ENCODE results near the gene CKS2.
A peak's percentile ranks its signal among the peaks of the same experiment; 100 is the strongest.

CKS2 gene

GRCh38 chr9:89358985-89359384 is 48.0 kb downstream of the CKS2 start:
- no peak overlapping the region for H3K18ac ChIP-seq (ENCODE audit: low read depth in 1 of 2, low read length in 2 of 2)
- H4K8ac ChIP-seq (ENCODE audit: low read length) = no peak overlapping the region
- H3K79me1 ChIP-seq (replicated peaks; ENCODE audit: low read length, poor library complexity, severe bottlenecking) = peaks cover 23% of the 10 kb centered on the region
- no peak overlapping the region for H2BK120ac ChIP-seq (ENCODE audit: low read depth, low read length)
- H2BK15ac ChIP-seq (ENCODE audit: low read depth, poor library complexity, severe bottlenecking) = no peak overlapping the region
- no peak overlapping the region for H3K4me2 ChIP-seq (ENCODE audit: low read length, poor library complexity, severe bottlenecking)
- no peak overlapping the region for H2BK12ac ChIP-seq (ENCODE audit: low read length in 2 of 2)
- H3K4me3 ChIP-seq (ENCODE audit: insufficient read depth in 1 of 2, low read depth in 1 of 2, low read length in 2 of 2) = no peak overlapping the region
- H3K27ac ChIP-seq (ENCODE audit: low read length, poor library complexity, severe bottlenecking) = no peak overlapping the region
- peaks cover 73 to 87% of the 10 kb centered on the region in 2 experiments for H3K36me3 ChIP-seq (ENCODE audit: control insufficient read depth in 1 of 2, insufficient read depth in 2 of 2, low read depth in 1 of 2, low read length in 2 of 2)
- H3K23ac ChIP-seq (ENCODE audit: low read length in 2 of 2) = no peak overlapping the region
- WGBS = 97% methylated on average over 4 of the region's 4 CpGs
- H3K4ac ChIP-seq (ENCODE audit: low read depth in 1 of 2, low read length in 2 of 2) = no peak overlapping the region
- H3K14ac ChIP-seq (ENCODE audit: low read length in 2 of 2) = no peak overlapping the region
- H3K27me3 ChIP-seq (ENCODE audit: control insufficient read depth in 1 of 2, insufficient read depth in 1 of 2, low read length in 2 of 2) = no peaks in the 10 kb centered on the region
- H2AK5ac ChIP-seq (ENCODE audit: low read length, severe bottlenecking) = no peak overlapping the region
- no peaks in the 10 kb centered on the region for H3K9me3 ChIP-seq (ENCODE audit: control insufficient read depth, low read length)
- H4K91ac ChIP-seq (ENCODE audit: low read length) = no peak overlapping the region
- H3K9ac ChIP-seq (ENCODE audit: low read length) = no peak overlapping the region
- peaks cover 1% of the 10 kb centered on the region for H3K4me1 ChIP-seq (ENCODE audit: control insufficient read depth, insufficient read depth, low read depth, low read length)
- no peak overlapping the region for H2BK5ac ChIP-seq (ENCODE audit: low read depth, low read length, poor library complexity, severe bottlenecking)
- DNase-seq = no peak
- H2AFZ ChIP-seq (ENCODE audit: low read depth, low read length) = no peak overlapping the region

- peaks cover 1% of the 10 kb centered on the region for H3K4me1 ChIP-seq (ENCODE audit: control insufficient read depth, insufficient read depth, low read depth, low read length)
- no peak overlapping the region for H2BK120ac ChIP-seq (ENCODE audit: low read depth, low read length)
Measured at GRCh38 chr9:89359751-89360261, 48.8 kb downstream of the CKS2 start.

GRCh38 chr9:89360465-89360864 is 49.5 kb downstream of the CKS2 start:
- H2AK5ac ChIP-seq (ENCODE audit: low read length, severe bottlenecking) = no peak overlapping the region
- H2BK120ac ChIP-seq (ENCODE audit: low read depth, low read length) = no peak overlapping the region
- H3K27ac ChIP-seq (ENCODE audit: low read length, poor library complexity, severe bottlenecking) = no peak overlapping the region
- no peak overlapping the region for H2BK12ac ChIP-seq (ENCODE audit: low read length in 2 of 2)
- H3K36me3 ChIP-seq (ENCODE audit: control insufficient read depth in 1 of 2, insufficient read depth in 2 of 2, low read depth in 1 of 2, low read length in 2 of 2) = peaks cover 72 to 75% of the 10 kb centered on the region in 2 experiments
- peaks cover 1% of the 10 kb centered on the region for H3K4me1 ChIP-seq (ENCODE audit: control insufficient read depth, insufficient read depth, low read depth, low read length)
- H3K18ac ChIP-seq (ENCODE audit: low read depth in 1 of 2, low read length in 2 of 2) = no peak overlapping the region
- no peak overlapping the region for H2BK15ac ChIP-seq (ENCODE audit: low read depth, poor library complexity, severe bottlenecking)
- no peaks in the 10 kb centered on the region for H3K27me3 ChIP-seq (ENCODE audit: control insufficient read depth in 1 of 2, insufficient read depth in 1 of 2, low read length in 2 of 2)
- H3K4ac ChIP-seq (ENCODE audit: low read depth in 1 of 2, low read length in 2 of 2) = no peak overlapping the region
- no peak overlapping the region for H3K23ac ChIP-seq (ENCODE audit: low read length in 2 of 2)
- no peak overlapping the region for H3K14ac ChIP-seq (ENCODE audit: low read length in 2 of 2)
- H2AFZ ChIP-seq (ENCODE audit: low read depth, low read length) = no peak overlapping the region
- peak overlapping the region; percentile 13 for H3K9ac ChIP-seq (ENCODE audit: low read length)
- no peak overlapping the region for H3K4me2 ChIP-seq (ENCODE audit: low read length, poor library complexity, severe bottlenecking)
- H4K8ac ChIP-seq (ENCODE audit: low read length) = no peak overlapping the region
- no peak overlapping the region for H2BK5ac ChIP-seq (ENCODE audit: low read depth, low read length, poor library complexity, severe bottlenecking)
- H3K4me3 ChIP-seq (ENCODE audit: insufficient read depth in 1 of 2, low read depth in 1 of 2, low read length in 2 of 2) = no peak overlapping the region
- no peak for DNase-seq
- peaks cover 11% of the 10 kb centered on the region for H3K79me1 ChIP-seq (replicated peaks; ENCODE audit: low read length, poor library complexity, severe bottlenecking)
- 92% methylated on average over 3 of the region's 3 CpGs for WGBS
- no peaks in the 10 kb centered on the region for H3K9me3 ChIP-seq (ENCODE audit: control insufficient read depth, low read length)
- H4K91ac ChIP-seq (ENCODE audit: low read length) = no peak overlapping the region

More at GRCh38 chr9:89359751-89360261, 48.8 kb downstream of the CKS2 start:
- no peak overlapping the region for H2BK12ac ChIP-seq (ENCODE audit: low read length in 2 of 2)
- no peak overlapping the region for H3K18ac ChIP-seq (ENCODE audit: low read depth in 1 of 2, low read length in 2 of 2)
- no peak overlapping the region for H3K4ac ChIP-seq (ENCODE audit: low read depth in 1 of 2, low read length in 2 of 2)
- no peak overlapping the region for H3K14ac ChIP-seq (ENCODE audit: low read length in 2 of 2)
- no peak overlapping the region for H3K4me3 ChIP-seq (ENCODE audit: insufficient read depth in 1 of 2, low read depth in 1 of 2, low read length in 2 of 2)
- H3K23ac ChIP-seq (ENCODE audit: low read length in 2 of 2) = no peak overlapping the region
- peaks cover 71 to 78% of the 10 kb centered on the region in 2 experiments for H3K36me3 ChIP-seq (ENCODE audit: control insufficient read depth in 1 of 2, insufficient read depth in 2 of 2, low read depth in 1 of 2, low read length in 2 of 2)
- H2BK15ac ChIP-seq (ENCODE audit: low read depth, poor library complexity, severe bottlenecking) = no peak overlapping the region
- no peak for DNase-seq
- no peak overlapping the region for H2AK5ac ChIP-seq (ENCODE audit: low read length, severe bottlenecking)
- no peak overlapping the region for H3K4me2 ChIP-seq (ENCODE audit: low read length, poor library complexity, severe bottlenecking)
- H4K8ac ChIP-seq (ENCODE audit: low read length) = no peak overlapping the region
- H3K27me3 ChIP-seq (ENCODE audit: control insufficient read depth in 1 of 2, insufficient read depth in 1 of 2, low read length in 2 of 2) = no peaks in the 10 kb centered on the region
- H2AFZ ChIP-seq (ENCODE audit: low read depth, low read length) = no peak overlapping the region
- H2BK5ac ChIP-seq (ENCODE audit: low read depth, low read length, poor library complexity, severe bottlenecking) = no peak overlapping the region
- no peak overlapping the region for H4K91ac ChIP-seq (ENCODE audit: low read length)
- H3K27ac ChIP-seq (ENCODE audit: low read length, poor library complexity, severe bottlenecking) = no peak overlapping the region
- no peaks in the 10 kb centered on the region for H3K9me3 ChIP-seq (ENCODE audit: control insufficient read depth, low read length)
- H3K79me1 ChIP-seq (replicated peaks; ENCODE audit: low read length, poor library complexity, severe bottlenecking) = peaks cover 15% of the 10 kb centered on the region
- 89% methylated on average over 7 of the region's 8 CpGs for WGBS
- H3K9ac ChIP-seq (ENCODE audit: low read length) = peak overlapping the region; percentile 44

GRCh38 chr9:89361031-89361430 is 50.0 kb downstream of the CKS2 start:
- H3K4me1 ChIP-seq (ENCODE audit: control insufficient read depth, insufficient read depth, low read depth, low read length) = peaks cover 1% of the 10 kb centered on the region
- no peak overlapping the region for H3K4ac ChIP-seq (ENCODE audit: low read depth in 1 of 2, low read length in 2 of 2)
- DNase-seq = no peak
- no peak overlapping the region for H2AFZ ChIP-seq (ENCODE audit: low read depth, low read length)
- H2BK5ac ChIP-seq (ENCODE audit: low read depth, low read length, poor library complexity, severe bottlenecking) = no peak overlapping the region
- H3K14ac ChIP-seq (ENCODE audit: low read length in 2 of 2) = no peak overlapping the region
- H3K23ac ChIP-seq (ENCODE audit: low read length in 2 of 2) = no peak overlapping the region
- no peak overlapping the region for H3K18ac ChIP-seq (ENCODE audit: low read depth in 1 of 2, low read length in 2 of 2)
- H3K4me2 ChIP-seq (ENCODE audit: low read length, poor library complexity, severe bottlenecking) = no peak overlapping the region
- no peaks in the 10 kb centered on the region for H3K27me3 ChIP-seq (ENCODE audit: control insufficient read depth in 1 of 2, insufficient read depth in 1 of 2, low read length in 2 of 2)
- 92% methylated on average over 6 of the region's 6 CpGs for WGBS
- H3K4me3 ChIP-seq (ENCODE audit: insufficient read depth in 1 of 2, low read depth in 1 of 2, low read length in 2 of 2) = no peak overlapping the region
- H3K9me3 ChIP-seq (ENCODE audit: control insufficient read depth, low read length) = no peaks in the 10 kb centered on the region
- H3K27ac ChIP-seq (ENCODE audit: low read length, poor library complexity, severe bottlenecking) = no peak overlapping the region
- H3K36me3 ChIP-seq (ENCODE audit: control insufficient read depth in 1 of 2, insufficient read depth in 2 of 2, low read depth in 1 of 2, low read length in 2 of 2) = peaks cover 66 to 73% of the 10 kb centered on the region in 2 experiments
- H3K9ac ChIP-seq (ENCODE audit: low read length) = no peak overlapping the region
- no peak overlapping the region for H2BK12ac ChIP-seq (ENCODE audit: low read length in 2 of 2)
- no peak overlapping the region for H4K8ac ChIP-seq (ENCODE audit: low read length)
- no peak overlapping the region for H2BK120ac ChIP-seq (ENCODE audit: low read depth, low read length)
- peaks cover 11% of the 10 kb centered on the region for H3K79me1 ChIP-seq (replicated peaks; ENCODE audit: low read length, poor library complexity, severe bottlenecking)
- H2AK5ac ChIP-seq (ENCODE audit: low read length, severe bottlenecking) = no peak overlapping the region
- no peak overlapping the region for H2BK15ac ChIP-seq (ENCODE audit: low read depth, poor library complexity, severe bottlenecking)
- H4K91ac ChIP-seq (ENCODE audit: low read length) = no peak overlapping the region
